ENCODE data around the gene BUD23. TPM values are rescaled to one million over a fixed set of nuclear protein-coding genes. Genes with fewer than 3 reads are reported as not detected.

Gene BUD23
- total RNA-seq, 1 donor from 2014 or later = 56.7 TPM

- TF ChIP-seq CTCF (IDR thresholded peaks at IDR 0.05) = no peak
- H3K27me3 Mint-ChIP-seq (ENCODE audit: unreplicated experiment) = peaks cover 10% of the 10 kb centered on the region
- DNase-seq (ENCODE audit: extremely low spot score, unreplicated experiment) = no peak
- H3K9me3 Mint-ChIP-seq (ENCODE audit: unreplicated experiment) = no peaks in the 10 kb centered on the region
- H3K36me3 Mint-ChIP-seq (ENCODE audit: unreplicated experiment) = peaks cover 5% of the 10 kb centered on the region
- peaks cover 15% of the 10 kb centered on the region for H3K4me1 Mint-ChIP-seq (ENCODE audit: unreplicated experiment)
- no peak overlapping the region for H3K27ac Mint-ChIP-seq (ENCODE audit: unreplicated experiment)
- peak overlapping the region; percentile 81 for H3K4me3 Mint-ChIP-seq (ENCODE audit: unreplicated experiment)
Measured at GRCh38 chr7:73668886-73669230, 14.5 kb upstream of the BUD23 start.

- TF ChIP-seq CTCF (IDR thresholded peaks at IDR 0.05) = no peak
- peaks cover 5% of the 10 kb centered on the region for H3K36me3 Mint-ChIP-seq (ENCODE audit: unreplicated experiment)
- peaks cover 15% of the 10 kb centered on the region for H3K4me1 Mint-ChIP-seq (ENCODE audit: unreplicated experiment)
- no peak for DNase-seq (ENCODE audit: extremely low spot score, unreplicated experiment)
- no peaks in the 10 kb centered on the region for H3K9me3 Mint-ChIP-seq (ENCODE audit: unreplicated experiment)
- H3K27me3 Mint-ChIP-seq (ENCODE audit: unreplicated experiment) = peaks cover 8% of the 10 kb centered on the region
- no peak overlapping the region for H3K27ac Mint-ChIP-seq (ENCODE audit: unreplicated experiment)
- no peak overlapping the region for H3K4me3 Mint-ChIP-seq (ENCODE audit: unreplicated experiment)
Measured at GRCh38 chr7:73669288-73669701, 14.1 kb upstream of the BUD23 start.

- no peak overlapping the region for H3K4me3 Mint-ChIP-seq (ENCODE audit: unreplicated experiment)
- peaks cover 15% of the 10 kb centered on the region for H3K4me1 Mint-ChIP-seq (ENCODE audit: unreplicated experiment)
- no peak for DNase-seq (ENCODE audit: extremely low spot score, unreplicated experiment)
- peaks cover 3% of the 10 kb centered on the region for H3K27me3 Mint-ChIP-seq (ENCODE audit: unreplicated experiment)
- H3K36me3 Mint-ChIP-seq (ENCODE audit: unreplicated experiment) = peaks cover 5% of the 10 kb centered on the region
- TF ChIP-seq CTCF (IDR thresholded peaks at IDR 0.05) = no peak
- no peaks in the 10 kb centered on the region for H3K9me3 Mint-ChIP-seq (ENCODE audit: unreplicated experiment)
- H3K27ac Mint-ChIP-seq (ENCODE audit: unreplicated experiment) = no peak overlapping the region
Measured at GRCh38 chr7:73669858-73670385, 13.5 kb upstream of the BUD23 start.

GRCh38 chr7:73671322-73671661 lies 12.1 kb upstream of the BUD23 start:
- Mint-ChIP-seq H3K9me3 (ENCODE audit: unreplicated experiment) (no peaks in the 10 kb centered on the region), H3K27me3 (ENCODE audit: unreplicated experiment) (no peaks in the 10 kb centered on the region), H3K4me3 (ENCODE audit: unreplicated experiment) (no peak overlapping the region), H3K27ac (ENCODE audit: unreplicated experiment) (no peak overlapping the region), H3K36me3 (ENCODE audit: unreplicated experiment) (peaks cover 5% of the 10 kb centered on the region), H3K4me1 (ENCODE audit: unreplicated experiment) (peaks cover 12% of the 10 kb centered on the region)
- no peak for DNase-seq (ENCODE audit: extremely low spot score, unreplicated experiment)
- no peak for TF ChIP-seq CTCF (IDR thresholded peaks at IDR 0.05)

GRCh38 chr7:73671857-73672445 lies 11.4 kb upstream of the BUD23 start:
- Mint-ChIP-seq H3K4me1 (ENCODE audit: unreplicated experiment) (peaks cover 12% of the 10 kb centered on the region), H3K27me3 (ENCODE audit: unreplicated experiment) (no peaks in the 10 kb centered on the region), H3K36me3 (ENCODE audit: unreplicated experiment) (peaks cover 5% of the 10 kb centered on the region), H3K4me3 (ENCODE audit: unreplicated experiment) (no peak overlapping the region), H3K27ac (ENCODE audit: unreplicated experiment) (no peak overlapping the region), H3K9me3 (ENCODE audit: unreplicated experiment) (no peaks in the 10 kb centered on the region)
- no peak for TF ChIP-seq CTCF (IDR thresholded peaks at IDR 0.05)
- no peak for DNase-seq (ENCODE audit: extremely low spot score, unreplicated experiment)

Data from osteocyte (in vitro differentiated cells).